Natural killer cell (primary cell): ENCODE measurements around the gene STK39. TPM values are rescaled to one million over a fixed set of nuclear protein-coding genes. Genes with fewer than 3 reads are reported as not detected.

Source experiments
- ATAC-seq, 3 donors: fragments of 150-1000 bp in 2 of 3; fragments of 200-7000 bp in 1 of 3; cut with Tn5 transposase; 1 replicate in 1 of 3; 2 replicates in 2 of 3; pipeline ENCODE4 v1.10.0; 2021; ENCODE audit warnings: mild to moderate bottlenecking in 2 of 3, moderate library complexity in 2 of 3
- DNase-seq, 2 donors: peaks; one replicate each; pipeline versions ENCODE4 v3.0.0 to v3.0.0-alpha.2; 2013 to 2021; ENCODE audit warnings: mixed read lengths in 1 of 2
- H3K27ac ChIP-seq: one replicate; pipeline ENCODE4 v1.5.1; 2013; ENCODE audit warnings: mild to moderate bottlenecking, low read length
- H3K27me3 ChIP-seq: one replicate; pipeline ENCODE4 v1.6.1; 2013; ENCODE audit warnings: low read length; ENCODE audit not compliant: control insufficient read depth, insufficient read depth
- H3K36me3 ChIP-seq: one replicate; pipeline ENCODE4 v1.6.1; 2013; ENCODE audit warnings: low read length; ENCODE audit not compliant: control insufficient read depth, insufficient read depth
- H3K4me1 ChIP-seq: one replicate; pipeline ENCODE4 v1.6.1; 2013; ENCODE audit warnings: low read length; ENCODE audit not compliant: control insufficient read depth, insufficient read depth
- H3K4me3 ChIP-seq: one replicate; pipeline ENCODE4 v1.5.1; 2013; ENCODE audit warnings: low read length
- H3K9me3 ChIP-seq: one replicate; pipeline ENCODE4 v1.6.1; 2013; ENCODE audit warnings: low read length; ENCODE audit not compliant: control insufficient read depth, insufficient read depth
- H3K27ac Mint-ChIP-seq, 2 donors: one replicate each; pipeline ENCODE4 v1.8.0; 2022; ENCODE audit warnings: mild to moderate bottlenecking in 2 of 2, mixed read lengths in 2 of 2, moderate library complexity in 1 of 2
- H3K27me3 Mint-ChIP-seq, 2 donors: one replicate each; pipeline ENCODE4 v1.8.0; 2022; ENCODE audit warnings: low read depth in 2 of 2, mixed read lengths in 2 of 2
- H3K36me3 Mint-ChIP-seq: one replicate; pipeline ENCODE4 v1.8.0; 2022; ENCODE audit warnings: mixed read lengths
- H3K4me1 Mint-ChIP-seq, 2 donors: one replicate each; pipeline ENCODE4 v1.8.0; 2022; ENCODE audit warnings: mixed read lengths in 2 of 2
- H3K4me3 Mint-ChIP-seq: one replicate; pipeline ENCODE4 v1.8.0; 2022; ENCODE audit warnings: mild to moderate bottlenecking, moderate library complexity, mixed read lengths
- H3K9me3 Mint-ChIP-seq, 2 donors: one replicate each; pipeline ENCODE4 v1.8.0; 2022; ENCODE audit warnings: mixed read lengths in 2 of 2
- CTCF ChIP-seq: fragments of 200-600 bp; IDR thresholded peaks from one replicate; pipeline ENCODE4 v1.8.0; 2022; ENCODE audit warnings: antibody characterized with exemption
- WGBS: methylation state at CpG from one replicate; pipeline ENCODE4 v1.1.7; 2013; ENCODE audit warnings: missing lambda C conversion rate; ENCODE audit not compliant: insufficient coverage; 5-methylcytosine and 5-hydroxymethylcytosine counted together
- intact Hi-C: fragments of 100-400 bp; cut with micrococcal nuclease; formaldehyde crosslinking; loops from one replicate; pipeline ENCODE4 v1.14.2; 2022
- total RNA-seq, 4 donors: library from RNA; stranded (reverse); fragments of 120-200 nt in 1 of 4; gene quantifications; one replicate each; pipeline versions ENCODE4 v1.2.3 to v1.2.4, GENCODE V29; 2013 to 2022

Gene STK39
- total RNA-seq, 3 donors from 2014 or later (not counting 1 experiment from before 2014, with no cell fraction given) = 53.3 to 79.3 (median 66.6) TPM

GRCh38 chr2:168076731-168077130 lies 170.7 kb downstream of the STK39 start:
- 100% methylated on average over 2 of the region's 3 CpGs for WGBS
- no peak overlapping the region for H3K4me3 Mint-ChIP-seq
- no peaks in the 10 kb centered on the region for H3K9me3 Mint-ChIP-seq
- H3K4me1 ChIP-seq = no peaks in the 10 kb centered on the region
- peaks cover 15 to 18% of the 10 kb centered on the region in 2 donors for H3K4me1 Mint-ChIP-seq
- no peaks in the 10 kb centered on the region for H3K9me3 ChIP-seq
- no peaks in the 10 kb centered on the region for H3K27me3 Mint-ChIP-seq
- intact Hi-C loops = no loop called here
- peaks cover 25% of the 10 kb centered on the region for H3K36me3 ChIP-seq
- no peak overlapping the region for H3K4me3 ChIP-seq
- DNase-seq (no peak), ATAC-seq (no peak)
- H3K27ac ChIP-seq = no peak overlapping the region
- peak overlapping the region; percentile 9 to 16 for H3K27ac Mint-ChIP-seq
- no peaks in the 10 kb centered on the region for H3K27me3 ChIP-seq
- no peak for TF ChIP-seq CTCF
- peaks cover 6% of the 10 kb centered on the region for H3K36me3 Mint-ChIP-seq

- peaks cover 32% of the 10 kb centered on the region for H3K36me3 ChIP-seq
- intact Hi-C loops = no loop called here
- H3K27ac ChIP-seq = no peak overlapping the region
- H3K9me3 ChIP-seq = no peaks in the 10 kb centered on the region
- 93% methylated on average over 2 of the region's 2 CpGs for WGBS
- H3K4me3 ChIP-seq = no peak overlapping the region
- H3K4me1 ChIP-seq = no peaks in the 10 kb centered on the region
- peaks cover 15 to 17% of the 10 kb centered on the region in 2 donors for H3K4me1 Mint-ChIP-seq
- no peaks in the 10 kb centered on the region for H3K27me3 ChIP-seq
- no peak for TF ChIP-seq CTCF
- DNase-seq = no peak
- H3K36me3 Mint-ChIP-seq = peaks cover 6% of the 10 kb centered on the region
- H3K27ac Mint-ChIP-seq = peak overlapping the region; percentile 5 to 16
- H3K27me3 Mint-ChIP-seq = no peaks in the 10 kb centered on the region
- H3K4me3 Mint-ChIP-seq = no peak overlapping the region
- H3K9me3 Mint-ChIP-seq = no peaks in the 10 kb centered on the region
- ATAC-seq = no peak
These were observed 171.9 kb downstream of the STK39 start for GRCh38 chr2:168075446-168075845.

- H3K9me3 Mint-ChIP-seq = no peaks in the 10 kb centered on the region
- H3K36me3 Mint-ChIP-seq = peaks cover 6% of the 10 kb centered on the region
These were observed 174.6 kb downstream of the STK39 start for GRCh38 chr2:168072626-168073303.

More at GRCh38 chr2:168072626-168073303, 174.6 kb downstream of the STK39 start:
- Mint-ChIP-seq H3K27me3 (no peaks in the 10 kb centered on the region), H3K4me1 (peaks cover 3 to 5% of the 10 kb centered on the region in 2 donors), H3K4me3 (no peak overlapping the region), H3K27ac (peak overlapping the region; percentile 27 to 70)
- DNase-seq (no peak), ATAC-seq (no peak)
- 88% methylated on average over 1 of the region's 1 CpG for WGBS
- Histone ChIP-seq H3K9me3 (no peaks in the 10 kb centered on the region), H3K36me3 (peaks cover 38% of the 10 kb centered on the region), H3K27me3 (no peaks in the 10 kb centered on the region), H3K4me1 (no peaks in the 10 kb centered on the region), H3K4me3 (no peak overlapping the region), H3K27ac (no peak overlapping the region)
- TF ChIP-seq CTCF = no peak
- intact Hi-C loops = no loop called here
